Colonic mucosa (tissue), 4 donors: ENCODE measurements around the gene ZMYND8. TPM values are rescaled to one million over a fixed set of nuclear protein-coding genes. Genes with fewer than 3 reads are reported as not detected.

Source experiments
- DNase-seq: peaks from one replicate; pipeline ENCODE4 v3.0.0-alpha.2; 2020
- H3K27ac ChIP-seq: fragments of 200-600 bp; one replicate; pipeline ENCODE4 v1.8.0; 2021
- H3K27me3 ChIP-seq: fragments of 200-600 bp; one replicate; pipeline ENCODE4 v1.8.0; 2021
- H3K36me3 ChIP-seq: fragments of 200-600 bp; one replicate; pipeline ENCODE4 v1.8.0; 2021
- H3K4me1 ChIP-seq: fragments of 200-600 bp; one replicate; pipeline ENCODE4 v1.8.0; 2021; ENCODE audit warnings: mild to moderate bottlenecking
- H3K4me3 ChIP-seq: fragments of 200-600 bp; one replicate; pipeline ENCODE4 v1.8.0; 2021
- H3K9ac ChIP-seq, 2 donors: one replicate each; pipeline ENCODE4 v1.7.0; 2013; ENCODE audit warnings: control low read depth in 2 of 2, low read depth in 2 of 2, low read length in 2 of 2
- H3K9me3 ChIP-seq: fragments of 200-600 bp; one replicate; pipeline ENCODE4 v1.8.0; 2021
- intact Hi-C: fragments of 100-400 bp; cut with DNase I; formaldehyde crosslinking; loops from one replicate; pipeline ENCODE4 v1.14.1; 2022
- total RNA-seq, 2 donors: library from RNA; stranded (reverse); fragmentation: NEBNext Ultra II Directional in 1 of 2; extraction: Animal tissue kit (Norgen Biotek cat#: 25700) in 1 of 2; gene quantifications; one replicate each; pipeline ENCODE4 v1.2.1, GENCODE V29; 2021
- TF ChIP-seq, protein P1 (sequence below): fragments of 200-600 bp; IDR thresholded peaks from one replicate; pipeline ENCODE4 v1.8.0; 2022; ENCODE audit warnings: antibody characterized with exemption, mild to moderate bottlenecking
- donor health status: healthy.
- donor health status: DM: no; HTN: no; CAD: no.
- donor health status: DM: no; HTN: no; CAD: no.

Gene ZMYND8
- total RNA-seq, 2 donors from 2014 or later = 45.4 to 53.1 TPM

DNA sequence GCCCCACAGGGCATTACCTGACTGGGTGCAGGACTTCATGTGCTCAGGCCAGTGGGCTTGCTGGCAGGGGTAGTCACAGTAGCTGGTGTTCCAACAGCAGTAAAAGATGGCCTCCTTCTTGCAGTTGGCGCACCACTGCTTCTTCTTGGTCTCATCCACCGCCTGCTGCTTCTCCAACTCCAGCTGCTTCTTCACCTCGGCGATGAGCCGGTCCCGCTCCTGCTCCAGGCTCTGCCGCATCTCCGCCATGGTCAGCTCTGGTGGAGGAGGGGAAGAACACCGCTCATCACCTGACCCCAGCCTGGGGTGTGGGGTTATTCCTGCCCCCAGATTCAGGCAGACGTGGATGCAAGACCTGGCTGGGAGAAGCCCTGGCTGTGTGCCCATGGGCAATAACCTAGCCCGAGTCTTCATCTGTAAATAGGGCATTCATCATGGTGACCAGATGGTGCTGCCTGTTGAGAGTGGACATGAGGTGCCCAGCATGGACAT lies 132.2 kb downstream of the ZMYND8 start:
- Histone ChIP-seq H3K27ac (no peak overlapping the region), H3K4me3 (no peak overlapping the region), H3K9ac (no peak overlapping the region), H3K9me3 (no peaks in the 10 kb centered on the region), H3K36me3 (peaks cover 30% of the 10 kb centered on the region), H3K27me3 (no peaks in the 10 kb centered on the region), H3K4me1 (no peaks in the 10 kb centered on the region)
- TF ChIP-seq, protein P1, sequence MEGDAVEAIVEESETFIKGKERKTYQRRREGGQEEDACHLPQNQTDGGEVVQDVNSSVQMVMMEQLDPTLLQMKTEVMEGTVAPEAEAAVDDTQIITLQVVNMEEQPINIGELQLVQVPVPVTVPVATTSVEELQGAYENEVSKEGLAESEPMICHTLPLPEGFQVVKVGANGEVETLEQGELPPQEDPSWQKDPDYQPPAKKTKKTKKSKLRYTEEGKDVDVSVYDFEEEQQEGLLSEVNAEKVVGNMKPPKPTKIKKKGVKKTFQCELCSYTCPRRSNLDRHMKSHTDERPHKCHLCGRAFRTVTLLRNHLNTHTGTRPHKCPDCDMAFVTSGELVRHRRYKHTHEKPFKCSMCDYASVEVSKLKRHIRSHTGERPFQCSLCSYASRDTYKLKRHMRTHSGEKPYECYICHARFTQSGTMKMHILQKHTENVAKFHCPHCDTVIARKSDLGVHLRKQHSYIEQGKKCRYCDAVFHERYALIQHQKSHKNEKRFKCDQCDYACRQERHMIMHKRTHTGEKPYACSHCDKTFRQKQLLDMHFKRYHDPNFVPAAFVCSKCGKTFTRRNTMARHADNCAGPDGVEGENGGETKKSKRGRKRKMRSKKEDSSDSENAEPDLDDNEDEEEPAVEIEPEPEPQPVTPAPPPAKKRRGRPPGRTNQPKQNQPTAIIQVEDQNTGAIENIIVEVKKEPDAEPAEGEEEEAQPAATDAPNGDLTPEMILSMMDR = no peak
- no peak for DNase-seq
- intact Hi-C loops = no loop called here

- no peak overlapping the region for H3K27ac ChIP-seq
- TF ChIP-seq, protein P1 = no peak
- intact Hi-C loops = no loop called here
- H3K36me3 ChIP-seq = peaks cover 25% of the 10 kb centered on the region
- DNase-seq = no peak
- H3K4me3 ChIP-seq = no peak overlapping the region
- H3K27me3 ChIP-seq = no peaks in the 10 kb centered on the region
- no peak overlapping the region for H3K9ac ChIP-seq
- H3K4me1 ChIP-seq = no peaks in the 10 kb centered on the region
- no peaks in the 10 kb centered on the region for H3K9me3 ChIP-seq
Measured at GRCh38 chr20:47223896-47224295, 132.6 kb downstream of the ZMYND8 start.

GRCh38 chr20:47222468-47223119 lies 133.9 kb downstream of the ZMYND8 start:
- TF ChIP-seq, protein P1 = no peak
- no peak overlapping the region for H3K9ac ChIP-seq
- H3K27me3 ChIP-seq = no peaks in the 10 kb centered on the region
- H3K27ac ChIP-seq = no peak overlapping the region
- no peaks in the 10 kb centered on the region for H3K9me3 ChIP-seq
- intact Hi-C loops = no loop called here
- H3K4me3 ChIP-seq = no peak overlapping the region
- H3K36me3 ChIP-seq = peaks cover 22% of the 10 kb centered on the region
- DNase-seq = no peak
- H3K4me1 ChIP-seq = no peaks in the 10 kb centered on the region

GRCh38 chr20:47221036-47221625 lies 135.4 kb downstream of the ZMYND8 start:
- TF ChIP-seq, protein P1 = no peak
- H3K27me3 ChIP-seq = no peaks in the 10 kb centered on the region
- H3K4me3 ChIP-seq = no peak overlapping the region
- intact Hi-C loops = no loop called here
- no peak overlapping the region for H3K27ac ChIP-seq
- no peaks in the 10 kb centered on the region for H3K4me1 ChIP-seq
- H3K36me3 ChIP-seq = peaks cover 16% of the 10 kb centered on the region
- no peak for DNase-seq
- no peak overlapping the region for H3K9ac ChIP-seq
- no peaks in the 10 kb centered on the region for H3K9me3 ChIP-seq

- DNase-seq = peak; percentile 32
- H3K9ac ChIP-seq = no peak overlapping the region
- no peaks in the 10 kb centered on the region for H3K4me1 ChIP-seq
- no peak overlapping the region for H3K27ac ChIP-seq
- peaks cover 16% of the 10 kb centered on the region for H3K36me3 ChIP-seq
- H3K27me3 ChIP-seq = no peaks in the 10 kb centered on the region
- TF ChIP-seq, protein P1 = no peak
- H3K4me3 ChIP-seq = no peak overlapping the region
- H3K9me3 ChIP-seq = no peaks in the 10 kb centered on the region
- intact Hi-C loops = no loop called here
Measured at GRCh38 chr20:47220161-47220582, 136.3 kb downstream of the ZMYND8 start.
